Chondrocyte (in vitro differentiated cells): ENCODE results near the gene AGAP6. TPM values are rescaled to one million over a fixed set of nuclear protein-coding genes. Genes with fewer than 3 reads are reported as not detected.
"Not testable (repeated sequence)": the region's sequence is repeated elsewhere in the genome, so short reads cannot be mapped to it uniquely, and the experiment has no call there.

ENCODE experiments used
- DNase-seq: peaks from one replicate; pipeline ENCODE4 v3.0.0; 2021; ENCODE audit warnings: mixed read lengths, low spot score
- H3K27ac Mint-ChIP-seq: one replicate; pipeline ENCODE4 v1.8.0; 2021; ENCODE audit warnings: mild to moderate bottlenecking, moderate library complexity, mixed read lengths; ENCODE audit not compliant: unreplicated experiment
- H3K27me3 Mint-ChIP-seq: 2 replicates; pipeline ENCODE4 v1.8.0; 2021; ENCODE audit warnings: low read depth, mixed read lengths
- H3K36me3 Mint-ChIP-seq: 2 replicates; pipeline ENCODE4 v1.8.0; 2021; ENCODE audit warnings: low read depth, mixed read lengths
- H3K4me1 Mint-ChIP-seq: 2 replicates; pipeline ENCODE4 v1.8.0; 2021; ENCODE audit warnings: low read depth, mild to moderate bottlenecking, mixed read lengths
- H3K4me3 Mint-ChIP-seq: one replicate; pipeline ENCODE4 v1.8.0; 2021; ENCODE audit warnings: mild to moderate bottlenecking, moderate library complexity, mixed read lengths; ENCODE audit not compliant: unreplicated experiment
- H3K9me3 Mint-ChIP-seq: 2 replicates; pipeline ENCODE4 v1.8.0; 2021; ENCODE audit warnings: low read depth, mixed read lengths
- long read RNA-seq: library from polyadenylated mRNA; stranded (forward); transcript quantifications from one replicate; pipeline ENCODE4 v2.0.0, GENCODE V29; 2021
- total RNA-seq: library from RNA; stranded (reverse); gene quantifications from 3 replicates; pipeline ENCODE4 v1.2.1, GENCODE V29; 2021
- TF ChIP-seq, protein P1 (sequence below): fragments of 200-600 bp; sonication (generic); IDR thresholded peaks from 2 replicates; pipeline ENCODE4 v1.5.0; 2021; ENCODE audit warnings: antibody characterized with exemption, mild to moderate bottlenecking, moderate library complexity

Gene AGAP6
- total RNA-seq, result 8.8 to 17.5 TPM (median 9.1 TPM) in 3 replicates
- long read RNA-seq, partial matches to known transcripts, result 0 of 6 reads
- long read RNA-seq, other reads (novel, unspliced or antisense), result 6 of 6 reads

DNA sequence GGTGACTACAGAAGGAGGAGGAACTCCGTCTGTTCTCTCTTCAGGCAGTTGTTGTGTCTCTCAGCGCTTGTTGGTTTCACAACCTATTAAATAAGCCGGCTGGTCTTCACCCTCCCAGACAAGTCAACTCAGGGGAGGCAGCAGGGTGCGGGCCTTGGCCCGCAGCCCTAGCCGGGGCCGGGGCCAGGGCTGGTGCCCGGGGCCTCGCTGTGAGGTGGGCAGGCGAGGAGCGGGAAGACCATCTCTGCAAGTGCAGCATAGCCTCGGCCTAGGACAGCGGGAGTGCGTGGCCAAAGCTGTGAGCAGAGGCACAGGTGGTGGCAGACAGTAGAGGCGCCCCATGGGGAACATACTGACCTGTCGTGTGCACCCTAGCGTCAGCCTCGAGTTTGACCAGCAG lies at the start of gene AGAP6:
AGAP6 (plus strand) TSS at position 31 of the 400 bp plus-strand sequence; CDS start at position 341, 310 bp downstream.
- not testable (repeated sequence) for H3K27me3 Mint-ChIP-seq, H3K27ac Mint-ChIP-seq, H3K4me1 Mint-ChIP-seq

DNA sequence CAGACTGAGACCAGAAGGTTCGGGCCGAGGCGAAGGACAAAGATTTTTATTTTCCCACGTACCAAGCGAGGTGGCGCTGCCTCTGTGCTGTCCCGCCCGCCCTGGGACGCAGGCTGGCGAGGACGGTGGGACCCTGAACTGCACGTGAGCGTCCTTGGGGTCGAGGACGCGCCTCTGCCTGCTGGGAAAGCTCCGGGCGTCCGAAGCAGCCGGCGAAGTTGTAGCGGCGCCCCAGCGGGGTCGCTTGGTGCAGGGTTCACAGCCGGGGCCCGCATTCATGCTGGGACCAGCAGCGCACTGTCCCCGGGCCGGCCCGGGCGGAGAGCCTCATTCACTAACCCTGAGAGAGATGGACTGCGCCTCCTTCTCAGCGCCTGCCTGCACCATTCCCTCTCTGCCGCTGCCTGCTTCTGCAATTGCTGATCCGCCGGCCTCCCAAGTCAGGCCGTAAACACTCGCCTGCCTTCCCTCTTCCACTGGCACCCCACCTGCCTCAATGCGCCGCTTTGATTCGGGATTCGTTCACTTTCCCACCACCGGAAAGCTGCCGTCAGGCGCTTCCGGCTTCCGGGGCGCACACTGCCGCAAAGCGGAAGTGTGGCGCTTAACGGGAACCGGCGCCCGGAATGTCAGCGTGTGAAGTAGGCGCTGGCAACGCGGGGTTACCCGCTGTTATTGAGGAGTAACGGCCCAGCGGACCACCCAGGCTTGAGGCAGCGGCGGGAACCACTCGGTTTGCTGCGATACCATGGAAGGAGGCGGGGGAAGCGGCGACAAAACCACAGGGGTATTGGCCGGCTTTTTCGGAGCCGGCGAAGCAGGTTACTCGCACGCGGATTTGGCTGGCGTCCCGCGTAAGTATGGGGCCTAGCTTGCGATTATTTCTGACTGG lies 46.5 kb upstream of the AGAP6 start, which contains the start of the genes PARG and TIMM23B:
PARG (minus strand) TSS at position 581 of the 892 bp plus-strand sequence; CDS start at position 279, 302 bp downstream.
TIMM23B (plus strand) TSS at position 607 of the 892 bp plus-strand sequence; CDS start at position 749, 142 bp downstream.
- peaks cover 34% of the 10 kb centered on the region for H3K4me1 Mint-ChIP-seq
- not testable (repeated sequence) for H3K9me3 Mint-ChIP-seq, H3K36me3 Mint-ChIP-seq, H3K27me3 Mint-ChIP-seq
- peak; percentile 85 for DNase-seq
- peak within 1 kb of the TSS; percentile 98 for H3K27ac Mint-ChIP-seq
- H3K4me3 Mint-ChIP-seq, result peak within 1 kb of the TSS; percentile 99
- TF ChIP-seq, protein P1, sequence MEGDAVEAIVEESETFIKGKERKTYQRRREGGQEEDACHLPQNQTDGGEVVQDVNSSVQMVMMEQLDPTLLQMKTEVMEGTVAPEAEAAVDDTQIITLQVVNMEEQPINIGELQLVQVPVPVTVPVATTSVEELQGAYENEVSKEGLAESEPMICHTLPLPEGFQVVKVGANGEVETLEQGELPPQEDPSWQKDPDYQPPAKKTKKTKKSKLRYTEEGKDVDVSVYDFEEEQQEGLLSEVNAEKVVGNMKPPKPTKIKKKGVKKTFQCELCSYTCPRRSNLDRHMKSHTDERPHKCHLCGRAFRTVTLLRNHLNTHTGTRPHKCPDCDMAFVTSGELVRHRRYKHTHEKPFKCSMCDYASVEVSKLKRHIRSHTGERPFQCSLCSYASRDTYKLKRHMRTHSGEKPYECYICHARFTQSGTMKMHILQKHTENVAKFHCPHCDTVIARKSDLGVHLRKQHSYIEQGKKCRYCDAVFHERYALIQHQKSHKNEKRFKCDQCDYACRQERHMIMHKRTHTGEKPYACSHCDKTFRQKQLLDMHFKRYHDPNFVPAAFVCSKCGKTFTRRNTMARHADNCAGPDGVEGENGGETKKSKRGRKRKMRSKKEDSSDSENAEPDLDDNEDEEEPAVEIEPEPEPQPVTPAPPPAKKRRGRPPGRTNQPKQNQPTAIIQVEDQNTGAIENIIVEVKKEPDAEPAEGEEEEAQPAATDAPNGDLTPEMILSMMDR, result peak; percentile 54

More for the DNA sequence above, at the start of gene AGAP6:
- not testable (repeated sequence) for DNase-seq, H3K36me3 Mint-ChIP-seq, H3K9me3 Mint-ChIP-seq, H3K4me3 Mint-ChIP-seq

- H3K4me1 Mint-ChIP-seq, result peaks cover 34% of the 10 kb centered on the region
These were observed 45.9 kb upstream of the AGAP6 start for GRCh38 chr10:49942339-49942705.

GRCh38 chr10:49943607-49944006 lies 44.6 kb upstream of the AGAP6 start:
- Mint-ChIP-seq H3K4me1 (peaks cover 34% of the 10 kb centered on the region), H3K27ac (peak overlapping the region; percentile 59), H3K4me3 (peak overlapping the region; percentile 18)
- not testable (repeated sequence) for DNase-seq, H3K27me3 Mint-ChIP-seq, H3K9me3 Mint-ChIP-seq, H3K36me3 Mint-ChIP-seq

More at GRCh38 chr10:49942339-49942705, 45.9 kb upstream of the AGAP6 start:
- H3K27me3 Mint-ChIP-seq, H3K36me3 Mint-ChIP-seq, DNase-seq, H3K9me3 Mint-ChIP-seq: not testable (repeated sequence)
- Mint-ChIP-seq H3K4me3 (peak overlapping the region; percentile 99), H3K27ac (peak overlapping the region; percentile 98)

DNA sequence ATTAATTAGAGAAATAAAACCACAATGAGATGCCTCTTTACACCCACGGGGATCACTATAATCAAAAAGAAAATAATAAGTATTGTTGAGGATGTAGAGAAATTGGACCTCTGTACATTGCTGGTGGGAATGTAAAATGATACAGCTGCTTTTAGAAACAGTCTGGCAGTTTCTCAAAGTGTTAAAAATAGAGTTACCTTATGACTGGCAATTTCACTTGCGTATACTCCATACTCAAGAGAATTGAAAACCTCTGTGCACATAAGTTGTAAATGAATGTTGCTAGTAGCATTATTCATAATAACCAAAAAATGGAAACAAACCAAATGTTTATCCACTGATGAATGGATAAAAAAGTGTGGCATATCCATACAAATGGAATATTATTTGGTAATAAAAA lies 40.1 kb upstream of the AGAP6 start:
- not testable (repeated sequence) for H3K4me3 Mint-ChIP-seq, H3K27ac Mint-ChIP-seq, DNase-seq, H3K4me1 Mint-ChIP-seq, H3K36me3 Mint-ChIP-seq, H3K9me3 Mint-ChIP-seq, H3K27me3 Mint-ChIP-seq

DNA sequence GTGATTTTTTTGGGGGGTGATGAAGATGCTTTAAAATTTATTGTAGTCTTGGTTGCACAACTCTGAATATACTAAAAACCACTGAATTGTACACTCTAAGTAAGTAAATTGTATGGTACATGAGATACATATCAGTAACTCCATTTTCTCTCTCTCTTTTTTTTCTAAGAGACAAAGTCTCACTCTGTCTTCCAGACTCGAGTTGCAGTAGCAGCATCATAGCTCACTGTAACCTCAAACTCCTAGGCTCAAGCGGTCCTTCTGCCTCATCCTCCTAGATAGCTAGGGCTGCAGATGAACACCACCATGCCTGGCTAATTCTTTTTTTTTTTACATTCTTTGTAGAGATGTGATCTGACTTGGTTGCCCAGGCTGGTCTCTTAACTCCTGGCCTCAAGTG lies 39.5 kb upstream of the AGAP6 start:
- not testable (repeated sequence) for H3K27me3 Mint-ChIP-seq, H3K9me3 Mint-ChIP-seq, H3K4me1 Mint-ChIP-seq, H3K27ac Mint-ChIP-seq, H3K4me3 Mint-ChIP-seq, H3K36me3 Mint-ChIP-seq, DNase-seq

DNA sequence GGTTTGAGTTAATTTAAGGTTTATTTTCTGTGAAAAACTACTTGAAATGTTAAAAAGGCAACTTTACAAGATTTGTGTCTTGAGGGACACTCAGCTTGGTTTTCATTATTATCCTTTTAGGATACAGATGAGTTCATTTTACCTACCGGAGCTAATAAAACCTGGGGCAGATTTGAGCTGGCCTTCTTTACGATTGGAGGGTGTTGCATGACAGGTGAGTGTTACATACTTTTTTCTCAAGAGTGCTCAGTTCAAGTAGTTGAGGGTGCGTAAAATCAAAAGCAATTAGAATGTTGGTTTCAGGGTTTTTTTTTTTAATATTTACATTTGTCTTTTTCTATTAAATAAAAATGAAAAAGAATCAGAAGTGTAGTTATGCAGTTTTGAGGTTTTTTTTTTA lies 36.2 kb upstream of the AGAP6 start:
- H3K27me3 Mint-ChIP-seq, H3K4me1 Mint-ChIP-seq, H3K9me3 Mint-ChIP-seq, DNase-seq, H3K4me3 Mint-ChIP-seq: not testable (repeated sequence)
- H3K27ac Mint-ChIP-seq, result peak overlapping the region; percentile 32
- peaks cover 11% of the 10 kb centered on the region for H3K36me3 Mint-ChIP-seq

- not testable (repeated sequence) for H3K4me1 Mint-ChIP-seq, H3K4me3 Mint-ChIP-seq, H3K27me3 Mint-ChIP-seq, H3K27ac Mint-ChIP-seq, DNase-seq, H3K9me3 Mint-ChIP-seq
- TF ChIP-seq, protein P1, result peak; percentile 41
- H3K36me3 Mint-ChIP-seq, result peaks cover 12% of the 10 kb centered on the region
These were observed 35.1 kb upstream of the AGAP6 start for GRCh38 chr10:49953122-49953521.

DNA sequence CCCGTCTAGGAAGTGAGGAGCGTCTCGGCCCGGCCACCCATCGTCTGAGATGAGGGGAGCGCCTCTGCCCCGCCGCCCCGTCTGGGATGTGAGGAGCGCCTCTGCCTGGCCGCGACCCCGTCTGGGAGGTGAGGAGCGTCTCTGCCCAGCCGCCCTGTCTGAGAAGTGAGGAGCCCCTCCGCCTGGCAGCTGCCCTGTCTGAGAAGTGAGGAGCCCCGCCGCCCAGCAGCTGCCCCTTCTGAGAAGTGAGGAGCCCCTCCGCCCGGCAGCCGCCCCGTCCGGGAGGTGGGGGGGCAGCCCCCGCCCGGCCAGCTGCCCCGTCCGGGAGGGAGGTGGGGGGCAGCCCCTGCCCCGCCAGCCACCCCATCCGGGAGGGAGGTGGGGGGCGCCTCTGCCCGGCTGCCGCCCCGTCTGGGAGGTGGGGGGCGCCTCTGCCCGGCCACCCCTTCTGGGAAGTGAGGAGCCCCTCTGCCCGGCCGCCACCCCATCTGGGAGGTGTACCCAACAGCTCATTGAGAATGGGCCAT lies 17.8 kb upstream of the AGAP6 start:
- not testable (repeated sequence) for H3K4me3 Mint-ChIP-seq, H3K27me3 Mint-ChIP-seq, H3K27ac Mint-ChIP-seq

GRCh38 chr10:49971466-49971865 lies 16.7 kb upstream of the AGAP6 start:
- not testable (repeated sequence) for H3K4me3 Mint-ChIP-seq, H3K27ac Mint-ChIP-seq, H3K4me1 Mint-ChIP-seq, DNase-seq, H3K27me3 Mint-ChIP-seq, H3K36me3 Mint-ChIP-seq, H3K9me3 Mint-ChIP-seq

More for the DNA sequence above, 17.8 kb upstream of the AGAP6 start:
- H3K9me3 Mint-ChIP-seq, DNase-seq, H3K4me1 Mint-ChIP-seq, H3K36me3 Mint-ChIP-seq: not testable (repeated sequence)
